Activated CD8-positive, alpha-beta T cell treated with anti-CD3 and anti-CD28 coated beads, Interleukin-2, amount 10 ng/mL, durations not matched to agents 7 days and 5 days (primary cell): Measurements from ENCODE around the gene NDUFS8. TPM values are rescaled to one million over a fixed set of nuclear protein-coding genes. Genes with fewer than 3 reads are reported as not detected.

ENCODE experiments used
- microRNA-seq: library from miRNA; unstranded; fragments of <30 nt; microRNA quantifications from one replicate; pipeline ENCODE4 v1.2.0, GENCODE V29; 2022
- total RNA-seq, 2 experiments: library from RNA; stranded (reverse); gene quantifications; one replicate each; pipeline ENCODE4 v1.2.3, GENCODE V29; 2021

The NDUFS8 gene
- total RNA-seq, 2 experiments from 2014 or later: 146 to 163 TPM

Small RNA genes lying within 50 kb of the gene (microRNA-seq; reads per million reads assigned to microRNA genes)
- gene MIR4691: not detected
- not detected for gene MIR6753
- 1.7 reads per million for gene MIR7113

Other genes starting within 250 kb of the NDUFS8 start
- 10 to 100 TPM; 27.8 to 29.8 TPM for gene UNC93B1, start 26.6 kb upstream of the NDUFS8 start, total RNA-seq
- not detected for gene ALDH3B1, start 20.4 kb upstream of the NDUFS8 start, total RNA-seq
- gene TCIRG1, start 8.3 kb downstream of the NDUFS8 start, total RNA-seq: 100 to 1,000 TPM; 238 to 263 TPM
- 10 to 100 TPM; 14.4 to 14.5 TPM for gene CHKA, start 90.7 kb downstream of the NDUFS8 start, total RNA-seq
- 10 to 100 TPM; 18.7 to 21.9 TPM for gene KMT5B, start 182.6 kb downstream of the NDUFS8 start, total RNA-seq
- gene C11orf24, start 241.3 kb downstream of the NDUFS8 start, total RNA-seq: 10 to 100 TPM; 29.2 to 30.0 TPM